Stimulated activated CD8-positive, alpha-beta memory T cell treated with anti-CD3 and anti-CD28 coated beads, Interleukin-12 subunit alpha, Interleukin-12 subunit beta, amount 100 ng/mL, for 24 hours (primary cell): ENCODE measurements around the gene NEIL1.
A peak's percentile ranks its signal among the peaks of the same experiment; 100 is the strongest.

Source experiments
- DNase-seq: peaks from one replicate; pipeline ENCODE4 v3.0.0-alpha.2; 2020; ENCODE audit errors: extremely low read depth

NEIL1 gene

DNA sequence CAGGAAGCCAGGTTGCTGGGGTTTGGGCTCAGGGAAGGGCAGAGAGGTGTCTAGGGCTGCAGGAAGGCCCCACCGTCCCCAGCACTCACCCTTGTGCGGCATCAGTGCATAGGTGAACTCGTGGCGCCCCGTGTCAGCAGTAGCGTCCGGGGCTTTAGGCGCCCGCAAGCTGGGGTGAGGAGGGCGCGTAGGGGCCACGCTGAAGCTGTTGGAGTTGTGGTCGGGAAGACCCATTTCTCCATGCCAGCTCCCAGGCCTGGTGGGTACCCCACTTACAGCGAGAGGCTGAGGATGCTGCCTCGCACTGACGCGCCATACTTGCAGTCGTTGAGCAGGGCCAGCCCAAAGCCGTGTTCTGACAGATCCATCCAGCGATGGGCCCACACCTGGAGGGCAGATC, 9.7 kb downstream of the NEIL1 start:
- no peak for DNase-seq

DNA sequence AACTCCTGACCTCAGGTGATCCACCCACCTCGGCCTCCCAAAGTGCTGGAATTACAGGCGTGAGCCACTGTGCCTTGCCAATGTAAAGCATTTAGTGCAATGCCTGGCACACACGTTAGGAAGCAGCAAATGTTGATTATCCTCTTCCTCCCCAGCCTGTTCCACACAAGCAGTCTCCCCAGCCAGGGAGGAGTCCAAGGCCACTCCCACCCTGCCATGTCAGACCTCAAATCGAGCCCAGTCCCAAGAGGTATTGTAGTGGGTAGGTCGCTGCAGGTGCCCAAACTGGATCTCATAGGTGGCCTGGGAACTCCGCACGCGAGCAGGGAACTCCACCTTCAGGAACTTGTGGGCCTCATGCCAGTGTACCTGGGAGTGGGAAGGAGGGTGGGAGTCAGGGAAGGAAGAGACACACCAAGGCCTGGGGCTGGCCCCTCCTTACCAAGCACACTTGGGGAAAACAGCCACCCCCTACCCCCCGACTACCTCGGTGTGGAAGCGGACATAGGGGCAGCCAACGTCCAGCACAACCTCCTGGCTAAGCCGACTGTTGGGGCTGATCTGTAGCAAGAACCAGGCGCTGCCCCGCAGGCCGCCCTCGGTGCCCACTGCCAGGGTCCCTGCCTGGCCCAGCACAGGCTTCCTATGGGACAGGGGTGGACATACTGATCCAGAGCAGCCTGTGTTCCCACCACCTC, 11.3 kb downstream of the NEIL1 start:
- DNase-seq: no peak

DNA sequence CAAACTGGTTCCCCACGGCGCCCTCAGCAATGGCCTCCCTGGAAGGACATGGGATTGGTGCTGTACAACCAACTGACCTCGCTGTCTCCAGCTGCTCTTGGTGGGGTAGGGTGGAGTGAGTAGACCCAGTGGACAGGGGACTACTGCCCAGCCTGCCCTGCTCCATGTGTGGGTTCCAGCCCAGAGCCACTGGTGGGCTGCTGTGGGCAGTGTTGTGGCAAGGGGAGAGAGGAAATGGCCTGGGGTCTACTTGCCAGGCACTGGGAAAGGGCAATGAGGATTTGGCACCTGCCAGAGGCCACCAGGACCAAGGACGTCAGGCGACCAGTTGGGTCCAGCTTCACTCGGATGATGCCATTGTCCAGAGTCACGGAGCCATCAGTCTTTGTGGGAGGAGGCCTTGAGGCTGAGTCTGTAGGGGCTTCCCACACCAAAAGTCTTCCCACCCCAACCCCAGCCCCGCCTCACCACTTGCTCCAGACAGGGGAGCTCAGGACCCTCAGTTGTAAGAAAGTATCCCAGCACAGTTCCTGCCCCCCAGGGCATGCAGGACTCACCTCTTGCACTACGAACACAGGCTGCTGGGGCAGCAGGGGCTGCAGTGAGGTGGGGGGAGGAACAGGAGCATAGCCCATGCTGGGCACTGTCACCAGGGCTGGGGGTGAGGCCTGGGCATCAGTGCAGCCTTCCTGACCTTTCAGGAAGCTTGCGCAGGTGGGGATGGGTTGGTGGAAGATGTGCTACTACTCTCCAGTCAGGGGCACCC, 12.1 kb downstream of the NEIL1 start:
- DNase-seq: no peak

DNA sequence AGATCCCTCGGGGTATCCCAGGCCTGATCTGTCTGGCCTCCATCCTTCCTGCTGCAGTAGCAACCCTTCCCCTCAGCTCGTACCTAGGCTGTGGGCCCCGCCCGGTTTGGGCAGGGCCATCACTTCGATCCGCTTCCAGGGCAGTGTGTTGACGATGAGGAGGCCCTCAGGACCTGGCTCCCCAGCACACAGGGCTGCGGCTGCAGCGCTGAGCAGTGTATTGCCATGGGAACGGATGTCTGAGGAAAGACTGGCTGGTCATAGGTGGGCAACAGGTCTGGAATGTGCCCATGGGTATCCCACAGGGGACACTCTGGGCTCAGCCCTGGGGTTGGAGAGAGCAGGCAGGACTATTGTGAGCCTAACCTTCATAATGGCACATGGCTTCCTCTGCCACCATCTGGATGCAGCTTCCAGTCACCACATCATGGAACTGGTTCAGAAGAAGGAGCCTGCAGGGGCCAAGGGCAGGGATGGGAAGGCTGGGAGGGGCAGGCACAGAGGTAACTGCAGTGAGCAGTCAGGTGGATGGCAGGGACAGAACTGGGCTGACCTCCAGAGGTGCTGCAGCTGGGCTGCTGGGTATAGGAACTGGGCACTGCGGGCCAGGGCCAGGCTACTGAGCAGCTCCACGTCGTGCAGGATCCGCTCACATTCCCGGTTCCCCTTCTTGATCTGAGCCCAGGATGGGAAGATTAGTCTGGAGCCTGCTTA, 12.9 kb downstream of the NEIL1 start:
- DNase-seq: no peak

DNA sequence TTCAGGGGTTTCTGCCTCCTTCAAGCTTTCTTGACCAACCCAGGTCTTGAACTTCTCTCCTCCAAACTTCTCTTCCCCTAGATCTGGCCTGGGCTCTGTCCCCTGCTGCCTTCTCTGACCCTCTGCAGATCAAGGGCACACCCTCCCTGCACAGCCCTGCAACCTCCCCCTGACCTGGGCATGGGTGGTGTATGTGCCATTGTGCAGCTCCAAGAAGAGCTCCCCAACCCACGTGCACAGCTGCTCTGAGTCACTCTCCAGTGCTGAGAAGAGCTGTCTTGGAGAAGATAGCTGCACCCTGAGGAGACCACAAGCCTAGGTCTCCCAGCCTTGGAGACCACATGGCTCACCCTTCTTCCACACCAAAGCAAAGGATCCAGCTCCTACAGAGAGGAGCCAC, 13.6 kb downstream of the NEIL1 start:
- DNase-seq: no peak

GRCh38 chr15:75360856-75361255, 14.0 kb downstream of the NEIL1 start:
- DNase-seq: no peak

GRCh38 chr15:75361361-75361988, 14.6 kb downstream of the NEIL1 start:
- DNase-seq: no peak

DNA sequence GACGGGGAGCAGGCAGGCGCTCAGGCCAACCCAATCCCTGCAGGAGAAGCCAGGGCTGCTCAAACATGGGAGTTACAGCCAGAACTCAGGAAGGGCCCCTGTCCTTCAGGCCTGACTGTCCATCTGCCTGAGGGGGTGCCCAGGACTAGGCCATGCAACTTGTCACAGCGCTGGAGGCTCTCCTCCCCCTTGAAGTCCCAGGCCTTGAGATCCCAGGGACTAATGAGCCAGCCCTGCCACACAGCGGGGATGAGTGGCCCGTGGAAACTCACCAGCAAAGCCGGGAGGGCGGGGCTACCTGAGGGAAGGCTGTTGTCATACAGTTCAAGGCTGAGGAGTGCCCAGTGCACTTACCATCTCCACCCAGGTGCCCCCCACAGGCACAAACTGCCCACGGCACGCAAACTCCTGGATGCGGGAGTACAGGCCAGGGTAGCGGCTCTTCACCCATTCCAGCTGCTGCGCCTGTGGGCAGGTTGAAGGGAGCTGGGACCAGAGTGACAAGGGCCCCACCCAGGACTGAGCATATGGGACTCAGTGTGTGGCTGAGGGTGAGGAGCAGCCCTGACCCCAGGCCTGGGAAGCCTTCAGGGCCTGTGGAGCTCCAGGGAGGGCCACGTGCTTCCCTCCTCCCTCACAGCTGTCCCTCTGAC, 15.3 kb downstream of the NEIL1 start:
- DNase-seq: no peak

DNA sequence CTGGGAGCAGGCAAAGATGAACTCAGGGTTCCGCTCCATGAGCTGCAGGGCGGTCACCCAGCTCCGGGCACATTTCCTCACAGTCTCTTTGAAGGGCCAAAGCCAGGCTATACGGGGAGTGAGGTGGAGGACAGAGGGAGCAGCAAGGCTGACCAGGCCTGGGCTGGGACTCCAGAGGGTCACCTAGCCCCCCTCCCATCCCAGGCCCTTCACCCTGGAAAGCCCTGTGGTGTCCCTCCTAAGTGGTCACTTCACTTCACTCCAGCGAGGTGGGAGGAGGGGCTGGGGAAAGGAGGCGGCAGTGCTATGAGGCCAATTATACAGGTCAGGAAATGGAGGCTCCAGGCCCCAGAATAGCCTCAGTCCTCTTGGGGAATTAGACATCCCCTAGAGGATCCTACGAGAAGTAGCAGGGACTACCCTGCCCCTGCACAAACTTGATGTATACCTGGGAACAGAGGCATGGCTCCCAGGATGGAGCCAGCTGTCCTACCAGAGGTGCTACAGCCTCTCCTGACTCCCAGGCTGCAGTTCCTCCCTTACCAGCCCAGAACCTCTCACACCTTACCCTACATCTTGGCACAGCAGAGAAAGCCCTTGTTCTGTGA, 15.9 kb downstream of the NEIL1 start:
- no peak for DNase-seq

- no peak for DNase-seq
These were observed 16.9 kb downstream of the NEIL1 start for GRCh38 chr15:75363786-75364185.

DNA sequence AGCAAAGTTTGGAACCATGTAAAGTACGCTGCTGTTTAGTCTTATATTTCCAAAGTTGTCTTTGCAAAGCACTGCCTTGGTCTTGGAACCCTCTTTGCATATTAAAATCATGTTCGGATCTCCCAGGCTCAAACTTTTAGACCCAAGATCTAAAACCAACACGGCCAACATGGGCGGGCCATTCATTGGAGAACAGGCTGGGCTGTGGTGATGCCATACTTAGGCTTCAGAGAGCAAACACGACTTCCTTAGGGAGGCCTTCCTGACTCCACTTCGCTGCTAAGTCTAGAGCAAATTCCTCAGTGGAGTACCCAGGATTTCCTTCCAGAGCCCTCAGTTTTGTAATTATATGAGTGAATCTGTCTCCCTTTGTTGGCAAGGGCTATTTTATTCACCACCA, 18.0 kb downstream of the NEIL1 start:
- no peak for DNase-seq

DNA sequence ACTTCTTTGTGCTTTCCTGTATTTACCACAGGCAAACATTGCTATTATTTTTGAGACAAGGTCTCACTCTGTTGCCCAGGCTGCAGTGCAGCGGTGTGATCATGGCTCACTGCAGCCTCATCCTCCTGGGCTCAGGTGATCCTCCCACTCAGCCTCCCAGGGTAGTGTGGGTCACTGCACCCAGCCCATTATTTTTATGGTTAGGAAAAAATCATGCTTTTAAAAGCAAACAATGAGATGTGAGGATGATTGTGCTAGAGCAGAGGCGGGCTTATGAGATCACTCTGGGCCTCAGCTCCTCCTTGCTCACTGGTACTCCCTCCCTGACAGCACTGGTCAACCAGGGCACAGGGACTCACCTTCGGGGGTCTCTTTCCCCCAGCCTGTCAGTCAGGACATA, 19.3 kb downstream of the NEIL1 start:
- no peak for DNase-seq

GRCh38 chr15:75367006-75367405, 20.2 kb downstream of the NEIL1 start:
- DNase-seq: no peak

DNA sequence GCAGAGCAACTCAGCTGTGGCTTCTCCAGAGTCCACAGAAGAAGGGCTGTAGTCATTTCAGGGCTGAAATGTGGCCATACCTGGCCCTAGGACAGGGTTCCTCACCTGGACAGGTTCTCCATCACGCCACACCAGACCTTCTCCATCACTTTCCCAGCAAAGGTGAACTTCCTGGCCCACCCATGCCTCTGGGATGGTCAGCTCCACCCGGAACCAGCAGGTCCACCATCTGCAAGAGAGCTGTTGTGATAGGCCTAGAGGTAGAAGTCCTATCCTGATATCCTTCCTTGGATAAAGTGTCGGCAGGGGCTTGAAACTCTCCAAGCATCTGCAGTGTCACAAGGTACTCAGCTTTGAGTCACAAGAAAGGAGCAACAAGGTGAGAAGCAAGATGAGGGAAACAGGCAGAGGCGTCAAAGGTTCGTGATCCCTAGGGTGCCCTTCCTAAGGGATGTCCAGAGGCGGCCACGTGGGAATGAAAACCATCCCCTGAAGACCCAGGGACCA, 20.6 kb downstream of the NEIL1 start:
- no peak for DNase-seq

- DNase-seq: peak; percentile 85
These were observed 21.3 kb downstream of the NEIL1 start, which contains the start of gene MAN2C1 for GRCh38 chr15:75367913-75368688. MAN2C1 (minus strand) TSS chr15:75368607; CDS start chr15:75368583, 24 bp downstream.

GRCh38 chr15:75368689-75369239, 21.9 kb downstream of the NEIL1 start:
- DNase-seq: no peak

DNA sequence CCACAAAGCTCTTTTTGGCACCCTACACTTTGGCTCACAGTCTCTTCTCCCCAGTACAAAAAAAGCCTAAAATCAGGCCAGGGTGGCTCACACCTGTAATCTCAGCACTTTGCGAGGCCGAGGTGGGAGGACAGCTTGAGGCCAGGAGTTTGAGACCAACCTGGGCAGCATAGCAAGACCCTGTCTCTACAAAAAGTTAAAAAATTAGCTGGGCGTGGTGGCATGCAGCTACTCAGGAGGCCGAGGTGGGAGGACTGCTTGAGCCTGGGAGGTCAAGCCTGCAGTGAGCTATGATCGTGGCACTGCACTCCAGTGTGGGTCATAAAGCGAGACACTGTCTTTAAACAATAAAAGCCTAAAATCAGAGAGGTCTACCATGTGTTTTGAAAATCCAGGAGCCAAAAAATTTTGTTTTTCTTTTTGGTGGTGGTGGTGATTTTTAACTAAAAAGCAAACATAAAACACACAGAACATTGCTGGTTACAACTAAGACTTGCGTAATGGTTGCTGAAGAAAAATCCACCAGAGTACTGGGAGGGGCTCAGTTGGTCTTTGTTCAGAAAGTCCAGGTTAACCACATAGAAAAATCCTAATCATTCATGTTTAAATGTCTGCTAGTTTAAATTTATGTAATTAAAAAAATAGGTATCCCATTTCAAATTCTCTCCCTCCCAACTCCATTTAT, 23.2 kb downstream of the NEIL1 start:
- no peak for DNase-seq

GRCh38 chr15:75371486-75371885, 24.6 kb downstream of the NEIL1 start:
- no peak for DNase-seq

DNA sequence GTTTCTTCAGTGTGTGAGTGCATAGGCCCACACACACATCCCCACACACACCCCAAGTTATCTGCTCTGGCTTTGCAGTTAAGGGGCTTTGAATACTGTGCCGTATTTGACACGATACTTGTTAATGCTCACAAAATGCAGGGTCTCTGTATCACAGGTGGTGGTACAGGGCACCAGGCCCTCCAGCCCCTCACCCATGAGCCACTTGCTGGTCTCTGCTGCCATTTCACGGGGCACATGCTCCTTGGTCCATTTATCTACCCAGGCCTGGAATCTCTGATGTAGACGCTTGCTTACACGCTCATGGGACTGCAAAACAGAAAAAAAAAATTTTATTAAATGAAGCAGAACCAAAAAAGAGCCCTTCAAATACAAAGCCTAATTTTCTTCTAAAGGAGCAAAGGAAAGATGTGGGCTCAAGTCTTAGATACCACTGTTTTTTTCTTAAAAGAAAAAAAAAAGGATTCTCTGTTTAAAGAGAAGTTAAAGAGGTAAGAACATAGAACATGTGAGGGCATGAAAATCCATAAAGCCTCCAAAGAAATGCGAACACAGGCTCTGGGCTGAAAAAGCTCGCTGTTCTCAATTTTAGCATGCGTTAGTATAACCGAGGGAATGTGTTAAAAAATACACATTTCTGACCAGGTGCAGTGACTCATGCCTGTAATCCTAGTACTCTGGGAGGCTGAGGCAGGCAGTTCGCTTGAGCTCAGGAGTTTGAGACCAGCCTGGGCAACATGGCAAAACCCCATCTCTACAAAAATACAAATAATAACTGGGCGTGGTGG, 25.3 kb downstream of the NEIL1 start:
- no peak for DNase-seq
